Keratinocyte (primary cell): Measurements from ENCODE around the gene TMEM131. TPM values are rescaled to one million over a fixed set of nuclear protein-coding genes. Genes with fewer than 3 reads are reported as not detected.

Source experiments
- DNase-seq: peaks from one replicate; pipeline ENCODE4 v3.0.0-alpha.2; 2011; ENCODE audit warnings: low read depth, missing footprints, low spot score
- FAIRE-seq: peaks from 2 replicates; lab custom pipeline; 2011; peaks lifted over from hg19 to GRCh38; lab: Jason Lieb, UNC
- H2AFZ ChIP-seq: 2 replicates; pipeline ENCODE4 v1.6.0; 2012; ENCODE audit warnings: low read length, control low read depth, inconsistent platforms; ENCODE audit not compliant: control insufficient read depth
- H3K27ac ChIP-seq: 2 replicates; pipeline ENCODE4 v1.5.1; 2011; ENCODE audit warnings: low read length; ENCODE audit not compliant: control insufficient read depth, insufficient read depth
- H3K27me3 ChIP-seq: 3 replicates; pipeline ENCODE4 v1.6.0; 2011; ENCODE audit warnings: low read length; ENCODE audit not compliant: control insufficient read depth, insufficient read depth; ENCODE audit errors: extremely low read depth
- H3K36me3 ChIP-seq, 2 experiments: 2 replicates in 1 of 2; 3 replicates in 1 of 2; pipeline ENCODE4 v1.5.1; 2011; ENCODE audit warnings: low read length in 2 of 2, mild to moderate bottlenecking in 1 of 2; ENCODE audit not compliant: control insufficient read depth in 2 of 2, insufficient read depth in 2 of 2; ENCODE audit errors: extremely low read depth in 1 of 2
- H3K4me1 ChIP-seq: 3 replicates; pipeline ENCODE4 v1.5.1; 2011; ENCODE audit warnings: low read length; ENCODE audit not compliant: control insufficient read depth, insufficient read depth; ENCODE audit errors: extremely low read depth
- H3K4me2 ChIP-seq: 3 replicates; pipeline ENCODE4 v1.6.0; 2011; ENCODE audit warnings: low read depth, low read length; ENCODE audit not compliant: control insufficient read depth, insufficient read depth; ENCODE audit errors: extremely low read depth
- H3K4me3 ChIP-seq, 3 experiments: fragments of 200-600 bp in 1 of 3; sonication (generic) in 1 of 3; 2 replicates in 2 of 3; 3 replicates in 1 of 3; pipeline ENCODE4 v1.5.1; 2011 to 2016; ENCODE audit warnings: low read length in 3 of 3, mild to moderate bottlenecking in 3 of 3, control low read depth in 2 of 3, inconsistent platforms in 1 of 3, low read depth in 1 of 3, mixed read lengths in 1 of 3, mixed run types in 1 of 3, moderate library complexity in 1 of 3; ENCODE audit not compliant: control insufficient read depth in 2 of 3, insufficient read depth in 2 of 3; ENCODE audit errors: extremely low read depth in 1 of 3
- H3K79me2 ChIP-seq: 2 replicates; pipeline ENCODE4 v1.6.0; 2012; ENCODE audit warnings: low read length; ENCODE audit not compliant: control insufficient read depth, insufficient read depth
- H3K9ac ChIP-seq: 3 replicates; pipeline ENCODE4 v1.6.0; 2011; ENCODE audit warnings: low read length; ENCODE audit not compliant: control insufficient read depth, insufficient read depth; ENCODE audit errors: extremely low read depth
- H3K9me1 ChIP-seq: 3 replicates; pipeline ENCODE4 v1.6.0; 2011; ENCODE audit warnings: low read length; ENCODE audit not compliant: control insufficient read depth, insufficient read depth; ENCODE audit errors: extremely low read depth
- H3K9me3 ChIP-seq: 2 replicates; pipeline ENCODE4 v1.5.1; 2012; ENCODE audit warnings: low read depth, low read length; ENCODE audit not compliant: control insufficient read depth
- H4K20me1 ChIP-seq: 3 replicates; pipeline ENCODE4 v1.6.0; 2011; ENCODE audit warnings: low read length; ENCODE audit not compliant: control insufficient read depth, insufficient read depth; ENCODE audit errors: extremely low read depth
- CTCF ChIP-seq, 3 experiments: IDR thresholded peaks in 1 of 3; conservative IDR thresholded peaks in 1 of 3; optimal IDR thresholded peaks in 1 of 3; 2 replicates in 2 of 3; 3 replicates in 1 of 3; pipeline versions ENCODE3 to v1.5.1; 2011; ENCODE audit warnings: low read length in 3 of 3, mild to moderate bottlenecking in 3 of 3, moderate library complexity in 2 of 3, control low read depth in 1 of 3, inconsistent platforms in 1 of 3; ENCODE audit not compliant: insufficient read depth in 2 of 3; ENCODE audit errors: extremely low read depth in 1 of 3
- EZH2 ChIP-seq: IDR thresholded peaks from one replicate; pipeline ENCODE4 v1.6.1; 2012; ENCODE audit warnings: inconsistent platforms, mild to moderate bottlenecking, low read length, moderate library complexity
- dilution Hi-C: fragments of 300-500 bp; cut with MboI; formaldehyde crosslinking; loops from one replicate; pipeline ENCODE4 v1.7.0; 2020; ENCODE audit warnings: low sequenced_read_pairs; ENCODE audit not compliant: extremely low pct_ligation_motif_present
- polyA plus RNA-seq, 5 experiments: library from polyadenylated mRNA; depleted of rRNA in 3 of 5; stranded (reverse) in 3 of 5; stranded (forward) in 1 of 5; unstranded in 1 of 5; fragments of >200 nt; gene quantifications; 1 replicate in 1 of 5; 2 replicates in 3 of 5; 3 replicates in 1 of 5; pipeline versions ENCODE4 v1.2.1 to v1.2.3, GENCODE V29; 2011 to 2012; ENCODE audit warnings: missing spikeins in 2 of 5, low read depth in 1 of 5, low replicate concordance in 1 of 5

The TMEM131 gene
- polyA plus RNA-seq, 1 donor (not counting 4 experiments of a cell fraction or from before 2014, with no cell fraction given), result 25.5 TPM

- Histone ChIP-seq H3K9ac (no peak overlapping the region), H3K4me1 (peaks cover 13% of the 10 kb centered on the region), H3K36me3 (peaks cover 0 to 5% of the 10 kb centered on the region in 2 experiments), H3K9me3 (no peaks in the 10 kb centered on the region), H3K4me3 (no peak overlapping the region), H2AFZ (no peak overlapping the region), H3K27ac (no peak overlapping the region), H4K20me1 (no peaks in the 10 kb centered on the region), H3K27me3 (no peaks in the 10 kb centered on the region), H3K79me2 (no peaks in the 10 kb centered on the region), H3K9me1 (no peaks in the 10 kb centered on the region), H3K4me2 (no peak overlapping the region)
- no peak for DNase-seq
- no peak for TF ChIP-seq CTCF (optimal IDR thresholded peaks at IDR 0.05 in 1 of 3, IDR thresholded peaks at IDR 0.05 in 1 of 3, conservative IDR thresholded peaks at IDR 0.05 in 1 of 3; ENCODE audit: extremely low read depth in 1 of 3, insufficient read depth in 2 of 3, low read length in 3 of 3)
- no peak for TF ChIP-seq EZH2
- no peak for FAIRE-seq
- dilution Hi-C loops, result no loop called here
Observed at GRCh38 chr2:97742381-97742847, 253.3 kb downstream of the TMEM131 start.

- Histone ChIP-seq H3K9me3 (no peaks in the 10 kb centered on the region), H3K4me3 (no peak overlapping the region), H2AFZ (no peak overlapping the region), H3K9ac (no peak overlapping the region), H4K20me1 (no peaks in the 10 kb centered on the region), H3K4me2 (no peak overlapping the region), H3K27me3 (no peaks in the 10 kb centered on the region), H3K9me1 (no peaks in the 10 kb centered on the region), H3K4me1 (peaks cover 13% of the 10 kb centered on the region), H3K36me3 (peaks cover 0 to 3% of the 10 kb centered on the region in 2 experiments), H3K27ac (no peak overlapping the region), H3K79me2 (no peaks in the 10 kb centered on the region)
- dilution Hi-C loops, result no loop called here
- FAIRE-seq, result no peak
- DNase-seq, result no peak
- TF ChIP-seq EZH2, result no peak
- TF ChIP-seq CTCF (optimal IDR thresholded peaks at IDR 0.05 in 1 of 3, IDR thresholded peaks at IDR 0.05 in 1 of 3, conservative IDR thresholded peaks at IDR 0.05 in 1 of 3; ENCODE audit: extremely low read depth in 1 of 3, insufficient read depth in 2 of 3, low read length in 3 of 3), result no peak
Observed at GRCh38 chr2:97741686-97742085, 254.1 kb downstream of the TMEM131 start.
